H9 (cell line): ENCODE data around the gene TDP1. TPM values are rescaled to one million over a fixed set of nuclear protein-coding genes. Genes with fewer than 3 reads are reported as not detected.

Experiments used
- DNase-seq: peaks from one replicate; pipeline ENCODE4 v3.0.0-alpha.2; 2017
- H2AFZ ChIP-seq: one replicate; pipeline ENCODE4 v1.6.1; 2013; ENCODE audit warnings: mild to moderate bottlenecking, low read length, control low read depth, moderate library complexity
- H2AK5ac ChIP-seq: 2 replicates; pipeline ENCODE4 v1.6.1; 2013; ENCODE audit warnings: low read length, control low read depth, mixed read lengths; ENCODE audit not compliant: insufficient read length
- H2BK120ac ChIP-seq: one replicate; pipeline ENCODE4 v1.6.1; 2013; ENCODE audit warnings: low read depth, mild to moderate bottlenecking, low read length, control low read depth, inconsistent platforms; ENCODE audit not compliant: poor library complexity, severe bottlenecking
- H2BK12ac ChIP-seq: 2 replicates; pipeline ENCODE4 v1.6.1; 2013; ENCODE audit warnings: low read length, control low read depth, mixed read lengths, low read depth; ENCODE audit not compliant: insufficient read length
- H2BK15ac ChIP-seq: 2 replicates; pipeline ENCODE4 v1.6.1; 2013; ENCODE audit warnings: low read depth, low read length, control low read depth
- H2BK20ac ChIP-seq: one replicate; pipeline ENCODE4 v1.6.1; 2013; ENCODE audit warnings: low read depth, mild to moderate bottlenecking, low read length, control low read depth, inconsistent platforms; ENCODE audit not compliant: poor library complexity, severe bottlenecking
- H2BK5ac ChIP-seq: 2 replicates; pipeline ENCODE4 v1.6.1; 2013; ENCODE audit warnings: low read length, control low read depth, mixed read lengths; ENCODE audit not compliant: insufficient read length
- H3K14ac ChIP-seq: 2 replicates; pipeline ENCODE4 v1.6.1; 2013; ENCODE audit warnings: low read length, control low read depth; ENCODE audit not compliant: insufficient read depth
- H3K18ac ChIP-seq: 2 replicates; pipeline ENCODE4 v1.6.1; 2013; ENCODE audit warnings: low read depth, mild to moderate bottlenecking, mixed read lengths, low read length, control low read depth; ENCODE audit not compliant: insufficient read length
- H3K23ac ChIP-seq: 2 replicates; pipeline ENCODE4 v1.6.1; 2013; ENCODE audit warnings: low read length, control low read depth, mixed read lengths, low read depth; ENCODE audit not compliant: insufficient read length
- H3K23me2 ChIP-seq: 2 replicates; pipeline ENCODE4 v1.6.1; 2013; ENCODE audit warnings: low read depth, mild to moderate bottlenecking, mixed read lengths, low read length, control low read depth; ENCODE audit not compliant: insufficient read length, poor library complexity, severe bottlenecking
- H3K27ac ChIP-seq: 2 replicates; pipeline ENCODE4 v1.5.1; 2013; ENCODE audit warnings: low read length, control low read depth, mixed read lengths, low read depth; ENCODE audit not compliant: insufficient read length
- H3K27me3 ChIP-seq: 2 replicates; pipeline ENCODE4 v1.6.1; 2013; ENCODE audit warnings: low read length, control low read depth, inconsistent platforms; ENCODE audit not compliant: insufficient read depth
- H3K4ac ChIP-seq: 2 replicates; pipeline ENCODE4 v1.6.1; 2013; ENCODE audit warnings: low read depth, mild to moderate bottlenecking, control low read depth, inconsistent platforms, low read length, moderate library complexity
- H3K4me1 ChIP-seq: 2 replicates; pipeline ENCODE4 v1.6.1; 2013; ENCODE audit warnings: low read length, control low read depth, inconsistent platforms; ENCODE audit not compliant: insufficient read depth
- H3K4me2 ChIP-seq: 2 replicates; pipeline ENCODE4 v1.6.1; 2013; ENCODE audit warnings: low read length, control low read depth, mixed read lengths; ENCODE audit not compliant: insufficient read length, insufficient read depth
- H3K56ac ChIP-seq: 2 replicates; pipeline ENCODE4 v1.6.1; 2013; ENCODE audit warnings: low read depth, mild to moderate bottlenecking, mixed read lengths, low read length, control low read depth; ENCODE audit not compliant: insufficient read length
- H3K79me1 ChIP-seq: 2 replicates; pipeline ENCODE4 v1.6.1; 2013; ENCODE audit warnings: low read depth, mild to moderate bottlenecking, moderate library complexity, low read length, control low read depth, inconsistent platforms; ENCODE audit not compliant: insufficient read depth, poor library complexity, severe bottlenecking
- H3K79me2 ChIP-seq: 2 replicates; pipeline ENCODE4 v1.6.1; 2013; ENCODE audit warnings: low read length, control low read depth, inconsistent platforms; ENCODE audit not compliant: insufficient read depth
- H3K9ac ChIP-seq: 2 replicates; pipeline ENCODE4 v1.6.1; 2013; ENCODE audit warnings: low read length, control low read depth, mixed read lengths; ENCODE audit not compliant: insufficient read length; ENCODE audit errors: extremely low read depth
- H3K9me3 ChIP-seq: one replicate; pipeline ENCODE4 v1.6.1; 2013; ENCODE audit warnings: low read depth, low read length, inconsistent platforms; ENCODE audit not compliant: control insufficient read depth
- H3T11ph ChIP-seq: one replicate; pipeline ENCODE4 v1.6.1; 2013; ENCODE audit warnings: mild to moderate bottlenecking, low read length, control low read depth, inconsistent platforms
- H4K20me1 ChIP-seq: one replicate; pipeline ENCODE4 v1.6.1; 2013; ENCODE audit not compliant: control insufficient read depth, insufficient read length, insufficient read depth
- H4K5ac ChIP-seq: 2 replicates; pipeline ENCODE4 v1.6.1; 2013; ENCODE audit warnings: low read depth, mild to moderate bottlenecking, mixed read lengths, low read length, control low read depth; ENCODE audit not compliant: insufficient read length
- H4K8ac ChIP-seq: replicated peaks from 2 replicates; pipeline ENCODE4 v1.6.1; 2013; ENCODE audit warnings: low read length, control low read depth, mixed read lengths, low read depth; ENCODE audit not compliant: insufficient read length
- H4K91ac ChIP-seq: 2 replicates; pipeline ENCODE4 v1.6.1; 2013; ENCODE audit warnings: low read depth, mild to moderate bottlenecking, moderate library complexity, mixed read lengths, low read length, control low read depth; ENCODE audit not compliant: insufficient read length
- H3K27ac Mint-ChIP-seq, 3 experiments: 2 replicates in 2 of 3; 3 replicates in 1 of 3; pipeline ENCODE4 v1.8.0; 2020 to 2021; ENCODE audit warnings: mixed read lengths in 3 of 3, mild to moderate bottlenecking in 1 of 3, moderate library complexity in 1 of 3
- H3K27me3 Mint-ChIP-seq: 2 replicates; pipeline ENCODE4 v1.8.0; 2021; ENCODE audit warnings: low read depth, mild to moderate bottlenecking, moderate library complexity, mixed read lengths
- H3K36me3 Mint-ChIP-seq, 3 experiments: 2 replicates in 2 of 3; 3 replicates in 1 of 3; pipeline ENCODE4 v1.8.0; 2020 to 2021; ENCODE audit warnings: low read depth in 3 of 3, mixed read lengths in 3 of 3; ENCODE audit not compliant: insufficient read depth in 1 of 3
- H3K4me1 Mint-ChIP-seq, 2 experiments: 2 replicates each; pipeline ENCODE4 v1.8.0; 2020; ENCODE audit warnings: mixed read lengths in 2 of 2
- H3K4me3 Mint-ChIP-seq, 2 experiments: 2 replicates in 1 of 2; 3 replicates in 1 of 2; pipeline ENCODE4 v1.8.0; 2020 to 2021; ENCODE audit warnings: mild to moderate bottlenecking in 2 of 2, mixed read lengths in 2 of 2, moderate library complexity in 1 of 2
- H3K9me3 Mint-ChIP-seq, 2 experiments: 2 replicates in 1 of 2; 3 replicates in 1 of 2; pipeline ENCODE4 v1.8.0; 2020; ENCODE audit warnings: mild to moderate bottlenecking in 2 of 2, mixed read lengths in 2 of 2, moderate library complexity in 1 of 2
- CTCF ChIP-seq: fragments of 200-600 bp; sonication (generic); conservative IDR thresholded peaks from 3 replicates; pipeline ENCODE4 v1.8.0; 2021; ENCODE audit warnings: antibody characterized with exemption, mild to moderate bottlenecking
- WGBS: extraction: QIAGEN DNeasy Blood & Tissue Kit; methylation state at CpG from one replicate; pipeline ENCODE4 v1.1.7; 2013; ENCODE audit warnings: missing lambda C conversion rate, low lambda C conversion rate, mixed read lengths; ENCODE audit not compliant: insufficient read length; ENCODE audit errors: extremely low coverage; 5-methylcytosine and 5-hydroxymethylcytosine counted together
- total RNA-seq: library from RNA; stranded (reverse); gene quantifications from 2 replicates; pipeline ENCODE4 v1.2.1, GENCODE V29; 2021

The TDP1 gene
- total RNA-seq, 1 experiment from 2014 or later: 53.4 TPM

GRCh38 chr14:90079576-90079975 is 123.8 kb downstream of the TDP1 start:
- no peak overlapping the region for H4K91ac ChIP-seq
- H2BK20ac ChIP-seq: no peak overlapping the region
- H4K8ac ChIP-seq: no peak overlapping the region
- H3K23ac ChIP-seq: no peak overlapping the region
- no peak overlapping the region for H3K14ac ChIP-seq
- H3K56ac ChIP-seq: no peak overlapping the region
- Mint-ChIP-seq H3K36me3 (no peaks in the 10 kb centered on the region; a peak in 1 of 7 replicates), H3K27me3 (peaks cover 21% of the 10 kb centered on the region), H3K9me3 (no peaks in the 10 kb centered on the region), H3K4me3 (no peak overlapping the region), H3K4me1 (no peaks in the 10 kb centered on the region), H3K27ac (no peak overlapping the region)
- H3K9me3 ChIP-seq: no peaks in the 10 kb centered on the region
- H3K4me2 ChIP-seq: no peak overlapping the region
- no peak overlapping the region for H4K5ac ChIP-seq
- H3T11ph ChIP-seq: no peak overlapping the region
- H3K79me2 ChIP-seq: no peaks in the 10 kb centered on the region
- H3K79me1 ChIP-seq: no peaks in the 10 kb centered on the region
- H2BK12ac ChIP-seq: no peak overlapping the region
- no peak for DNase-seq
- H3K18ac ChIP-seq: no peak overlapping the region
- H2AK5ac ChIP-seq: no peak overlapping the region
- no peak overlapping the region for H3K27ac ChIP-seq
- H2BK5ac ChIP-seq: no peak overlapping the region
- no peak overlapping the region for H2AFZ ChIP-seq
- WGBS: no CpG with 5 or more reads among the region's 2 CpGs
- H3K27me3 ChIP-seq: no peaks in the 10 kb centered on the region
- H2BK120ac ChIP-seq: no peak overlapping the region
- H4K20me1 ChIP-seq: no peaks in the 10 kb centered on the region
- no peak overlapping the region for H2BK15ac ChIP-seq
- H3K23me2 ChIP-seq: no peaks in the 10 kb centered on the region
- no peak overlapping the region for H3K4ac ChIP-seq
- no peak overlapping the region for H3K9ac ChIP-seq
- TF ChIP-seq CTCF: no peak
- H3K4me1 ChIP-seq: no peaks in the 10 kb centered on the region
